ENCODE results near the gene CLDN14. TPM values are rescaled to one million over a fixed set of nuclear protein-coding genes. Genes with fewer than 3 reads are reported as not detected.

The CLDN14 gene
- total and polyA plus RNA-seq, 8 donors: 0.38 to 3.3 (median 0.92) TPM

GRCh38 chr21:36424592-36424991 lies 55.3 kb downstream of the CLDN14 start:
- Histone ChIP-seq H3K9me3 (no peaks in the 10 kb centered on the region), H3K36me3 (no peaks in the 10 kb centered on the region), H3K4me3 (no peak overlapping the region), H3K27me3 (no peaks in the 10 kb centered on the region), H3K4me1 (no peaks in the 10 kb centered on the region), H3K27ac (no peak overlapping the region)
- 88 to 89% methylated on average over 8 of the region's 8 CpGs for WGBS, 2 donors
- FAIRE-seq: no peak
- intact Hi-C loops (cut with DNase I): no loop called here
- no peak for DNase-seq
- ATAC-seq: no peak
- no peak for TF ChIP-seq CTCF (IDR thresholded peaks at IDR 0.05)

- WGBS, 2 donors: 90 to 92% methylated on average over 12 of the region's 12 CpGs
- Histone ChIP-seq H3K27ac (no peak overlapping the region), H3K27me3 (no peaks in the 10 kb centered on the region), H3K4me1 (no peaks in the 10 kb centered on the region), H3K4me3 (no peak overlapping the region), H3K9me3 (no peaks in the 10 kb centered on the region), H3K36me3 (no peaks in the 10 kb centered on the region)
- intact Hi-C loops (cut with DNase I): no loop called here
- ATAC-seq: no peak
- no peak for FAIRE-seq
- DNase-seq: no peak
- TF ChIP-seq CTCF (IDR thresholded peaks at IDR 0.05): no peak
Measured at GRCh38 chr21:36423771-36424433, 56.0 kb downstream of the CLDN14 start.

- intact Hi-C loops (cut with DNase I): no loop called here
- H3K9me3 ChIP-seq: no peaks in the 10 kb centered on the region
- no peaks in the 10 kb centered on the region for H3K27me3 ChIP-seq
- FAIRE-seq (no peak), ATAC-seq (peak; percentile 41 to 66 (median 58)), DNase-seq (peak; percentile 25 to 70 (median 50))
- no peaks in the 10 kb centered on the region for H3K4me1 ChIP-seq
- 48 to 52% methylated on average over 28 of the region's 28 CpGs for WGBS, 2 donors
- H3K4me3 ChIP-seq: no peak overlapping the region
- peak; percentile 43 to 59 (median 52) for TF ChIP-seq CTCF (IDR thresholded peaks at IDR 0.05)
- H3K27ac ChIP-seq: no peak overlapping the region
- no peaks in the 10 kb centered on the region for H3K36me3 ChIP-seq
Measured at GRCh38 chr21:36422279-36423098, 57.4 kb downstream of the CLDN14 start.

GRCh38 chr21:36420571-36421339 lies 59.2 kb downstream of the CLDN14 start:
- ATAC-seq (no peak), FAIRE-seq (no peak), DNase-seq (no peak)
- Histone ChIP-seq H3K36me3 (no peaks in the 10 kb centered on the region), H3K9me3 (no peaks in the 10 kb centered on the region), H3K4me1 (no peaks in the 10 kb centered on the region), H3K27me3 (no peaks in the 10 kb centered on the region), H3K27ac (no peak overlapping the region), H3K4me3 (no peak overlapping the region)
- intact Hi-C loops (cut with DNase I): no loop called here
- 83 to 91% methylated on average over 18 of the region's 18 CpGs for WGBS, 2 donors
- no peak for TF ChIP-seq CTCF (IDR thresholded peaks at IDR 0.05)

Data from pancreas (tissue), 10 donors.